Left cardiac atrium (tissue), 4 donors: Measurements from ENCODE around the gene ST8SIA1. TPM values are rescaled to one million over a fixed set of nuclear protein-coding genes. Genes with fewer than 3 reads are reported as not detected.

Experiments used
- ATAC-seq, 2 donors: fragments of 200-7000 bp; cut with Tn5 transposase; one replicate each; pipeline ENCODE4 v1.9.1; 2020; ENCODE audit warnings: mild to moderate bottlenecking in 2 of 2, moderate library complexity in 2 of 2
- DNase-seq: peaks from one replicate; pipeline ENCODE4 v3.0.0-alpha.2; 2020
- intact Hi-C, 2 donors: fragments of 100-400 bp; cut with DNase I; formaldehyde crosslinking; loops; one replicate each; pipeline versions ENCODE4 v1.14.1 to v1.15.1; 2022 to 2023
- total RNA-seq, 2 donors: library from RNA; stranded (reverse); fragmentation: NEBNext Ultra II Directional; extraction: Animal tissue kit (Norgen Biotek cat#: 25700); gene quantifications; one replicate each; pipeline ENCODE4 v1.2.1, GENCODE V29; 2021
- donor health status: DM: no; HTN: yes; CAD: no.
- donor health status: DM: no; HTN: yes; CAD: no; lungs with severe emphysema.
- donor health status: DM: yes; HTN: yes; CAD: no.
- donor health status: Dilated cardiomyopathy.

Gene ST8SIA1
- total RNA-seq, 2 donors from 2014 or later = 3.0 to 6.9 TPM

DNA sequence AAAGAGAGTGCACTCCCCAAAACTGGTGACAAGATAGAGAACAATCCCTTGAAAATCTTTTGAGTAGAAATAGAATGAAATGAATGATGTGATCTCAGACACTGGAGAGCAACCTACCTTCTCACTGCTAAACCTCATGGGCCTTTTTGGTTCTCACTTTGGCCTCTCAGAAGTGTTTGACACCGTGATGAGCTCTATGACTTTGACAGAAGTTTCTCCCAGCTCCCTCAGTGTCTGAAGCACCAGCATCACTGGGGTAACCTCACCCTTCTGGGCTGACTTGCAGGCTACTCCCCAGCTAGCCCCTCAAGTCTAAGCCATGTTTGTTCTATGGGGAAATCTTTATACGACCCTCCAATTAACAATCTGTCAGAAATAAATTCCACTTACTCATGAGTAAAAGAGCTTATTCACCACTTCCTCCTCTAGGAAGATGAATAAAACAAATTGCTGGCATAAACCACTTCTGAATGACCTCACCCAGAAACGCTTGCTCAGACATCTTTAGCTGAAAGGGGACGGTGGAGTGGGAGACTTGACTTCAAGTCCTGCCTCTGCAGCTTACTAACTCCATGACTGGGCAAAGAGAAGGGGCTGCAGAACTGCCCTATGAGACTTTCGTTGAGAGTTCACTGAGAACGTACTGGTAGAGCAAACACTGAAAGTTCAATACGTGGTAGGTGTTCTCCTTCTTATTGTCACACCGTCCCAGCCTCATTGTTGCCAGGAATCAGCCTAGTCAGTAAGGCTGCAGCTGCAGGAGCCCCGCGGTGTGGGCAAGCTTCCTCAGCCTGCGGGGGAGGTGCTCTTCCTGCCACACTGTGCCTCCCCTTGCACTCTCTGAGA is 46.5 kb downstream of the ST8SIA1 start:
- peak in 1 of 2 donors; percentile 61 for ATAC-seq

DNA sequence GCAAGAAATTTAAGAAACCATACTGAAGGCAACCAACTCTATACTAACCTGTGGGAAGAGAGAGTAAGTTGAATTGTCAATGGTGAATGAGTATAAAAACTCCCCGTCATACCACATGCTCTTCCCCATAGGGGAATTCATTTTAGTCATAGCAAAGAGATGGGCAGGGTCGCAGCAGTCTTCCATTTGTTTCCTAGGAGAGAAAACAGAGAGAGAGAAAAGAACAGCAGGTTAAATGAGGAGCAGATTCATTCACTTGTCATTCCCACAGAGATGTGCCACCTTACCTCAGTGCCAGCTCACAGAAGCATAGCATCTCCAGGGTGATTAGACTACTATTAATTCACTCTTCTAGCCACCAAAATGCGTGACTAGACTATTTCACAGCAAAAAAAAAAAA is 47.4 kb downstream of the ST8SIA1 start:
- DNase-seq = no peak
- intact Hi-C loops = no loop called here
- no peak for ATAC-seq

More for the DNA sequence above, 46.5 kb downstream of the ST8SIA1 start:
- no peak for DNase-seq
- intact Hi-C loops = no loop called here

GRCh38 chr12:22286569-22286968 is 47.9 kb downstream of the ST8SIA1 start:
- ATAC-seq (peak in 1 of 2 donors; percentile 60), DNase-seq (no peak)
- intact Hi-C loops = no loop called here

DNA sequence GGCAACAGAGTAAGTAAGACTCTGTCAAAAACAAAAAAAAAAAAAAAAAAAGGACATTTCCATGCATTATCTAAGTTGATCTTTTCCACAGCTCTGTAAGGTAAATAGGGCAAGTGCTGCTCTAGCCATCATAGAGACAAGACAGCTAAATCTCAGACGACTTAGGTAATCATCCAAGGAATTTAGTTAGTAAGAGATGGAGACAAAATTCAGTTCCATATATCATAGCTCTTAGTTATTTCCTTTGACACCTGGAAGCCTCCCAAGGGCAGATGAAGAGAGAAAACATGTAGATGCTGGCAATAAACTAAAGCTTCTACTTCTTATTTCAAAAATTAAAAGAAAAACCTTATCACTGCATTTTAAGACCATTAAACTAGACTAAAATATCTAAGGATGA is 48.7 kb downstream of the ST8SIA1 start:
- intact Hi-C loops = no loop called here
- no peak for DNase-seq
- ATAC-seq = no peak

- intact Hi-C loops = no loop called here
- DNase-seq (no peak), ATAC-seq (no peak)
These were observed 49.6 kb downstream of the ST8SIA1 start for GRCh38 chr12:22284871-22285270.

- DNase-seq = no peak
- intact Hi-C loops = no loop called here
- ATAC-seq = no peak
These were observed 51.0 kb downstream of the ST8SIA1 start for GRCh38 chr12:22283508-22283907.

DNA sequence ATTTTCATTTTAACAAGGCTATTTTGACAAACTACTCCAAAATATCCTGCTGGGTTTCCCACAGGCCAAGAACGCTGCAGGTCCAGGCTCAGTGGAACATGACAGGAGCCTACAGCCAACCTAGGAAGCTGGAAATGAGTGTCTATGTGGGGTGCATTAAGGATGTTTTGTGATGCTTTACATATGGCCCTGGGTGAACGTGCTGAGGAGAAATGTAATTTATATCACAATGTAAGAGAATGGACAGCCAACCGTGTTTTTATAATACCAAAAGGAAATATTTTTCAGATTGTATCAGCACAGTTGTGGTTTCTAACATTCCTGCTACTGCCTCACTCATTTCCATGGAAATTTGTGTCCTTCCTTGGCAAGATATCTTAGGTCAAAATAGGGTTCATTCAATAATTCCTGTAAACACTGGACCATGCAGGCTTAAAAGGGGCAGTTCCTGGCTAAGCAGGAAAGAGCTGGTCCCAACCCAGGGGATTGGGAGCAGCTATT is 51.5 kb downstream of the ST8SIA1 start:
- ATAC-seq = peak; percentile 58 to 67
- DNase-seq = no peak
- intact Hi-C loops = no loop called here

- DNase-seq (no peak), ATAC-seq (peak; percentile 68 to 76)
- intact Hi-C loops = no loop called here
These were observed 52.2 kb downstream of the ST8SIA1 start for GRCh38 chr12:22282283-22282682.

- intact Hi-C loops = no loop called here
- ATAC-seq = no peak
- DNase-seq = no peak
These were observed 57.6 kb downstream of the ST8SIA1 start for GRCh38 chr12:22276867-22277266.

GRCh38 chr12:22276313-22276712 is 58.2 kb downstream of the ST8SIA1 start:
- intact Hi-C loops = no loop called here
- DNase-seq (no peak), ATAC-seq (no peak)

DNA sequence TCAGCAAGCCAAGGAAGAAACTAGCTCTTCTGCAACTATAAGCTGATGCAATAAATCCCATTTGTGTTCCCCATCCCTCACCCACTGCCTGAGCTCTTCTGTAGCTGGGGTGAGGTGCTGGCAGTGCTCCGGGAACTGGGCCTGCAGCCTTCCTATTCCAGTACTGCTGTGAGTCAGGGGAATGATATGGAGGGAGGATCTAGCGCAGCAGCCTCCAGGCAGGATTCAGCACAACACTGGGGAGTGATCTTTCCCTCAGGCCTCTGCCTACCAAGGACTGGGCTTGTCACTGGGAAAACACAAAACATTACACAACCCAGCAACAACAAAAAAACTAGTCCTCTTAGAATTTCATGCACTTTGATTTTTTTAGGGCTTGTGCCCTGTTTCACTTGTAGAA is 58.7 kb downstream of the ST8SIA1 start:
- ATAC-seq = peak; percentile 97 to 99
- intact Hi-C loops = no loop called here
- peak; percentile 86 for DNase-seq

DNA sequence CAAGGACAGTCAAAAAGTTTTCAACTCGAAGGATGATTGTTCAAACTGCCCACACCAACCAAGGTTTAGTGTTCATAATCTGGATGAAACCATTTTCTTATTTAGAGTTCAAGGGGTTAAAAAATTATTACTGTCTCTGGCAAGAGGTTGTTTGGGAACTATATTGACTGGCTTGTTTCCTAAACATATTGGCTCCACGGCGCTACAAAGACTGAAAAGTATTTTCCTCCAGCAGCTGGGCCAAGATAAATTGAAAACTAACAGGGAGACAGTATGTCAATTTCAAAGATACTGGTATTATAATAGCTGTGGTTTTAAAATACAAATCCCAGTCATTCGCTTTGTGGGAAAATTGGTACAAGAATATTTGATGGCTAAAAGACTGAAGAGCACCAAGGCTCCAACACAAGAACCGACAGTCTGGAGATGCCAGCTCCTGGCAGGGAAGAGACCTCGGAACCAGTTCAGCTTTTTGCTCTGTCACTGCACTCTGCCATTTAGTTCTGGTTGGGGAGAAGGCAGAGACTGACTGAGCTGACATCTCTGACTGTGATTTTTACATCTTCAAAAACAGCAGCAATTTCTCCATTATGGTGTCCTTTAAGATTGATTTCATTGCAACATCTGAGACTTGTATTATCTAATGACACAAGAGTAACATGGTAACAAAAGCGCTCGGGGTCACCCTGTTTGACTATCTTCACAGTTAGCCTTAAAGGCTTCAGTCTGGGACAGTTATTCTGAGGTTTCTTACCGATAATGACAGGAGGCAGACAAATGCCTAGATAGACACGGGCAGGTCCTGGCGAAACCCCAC is 62.0 kb downstream of the ST8SIA1 start:
- intact Hi-C loops = no loop called here
- no peak for ATAC-seq
- no peak for DNase-seq

GRCh38 chr12:22271023-22271422 is 63.5 kb downstream of the ST8SIA1 start:
- intact Hi-C loops = no loop called here
- DNase-seq = no peak
- peak in 1 of 2 donors; percentile 53 for ATAC-seq

GRCh38 chr12:22268973-22269372 is 65.5 kb downstream of the ST8SIA1 start:
- intact Hi-C loops = no loop called here
- peak in 1 of 2 donors; percentile 50 for ATAC-seq
- no peak for DNase-seq

- intact Hi-C loops = no loop called here
- DNase-seq = no peak
These were observed 66.1 kb downstream of the ST8SIA1 start for GRCh38 chr12:22268406-22268805.

DNA sequence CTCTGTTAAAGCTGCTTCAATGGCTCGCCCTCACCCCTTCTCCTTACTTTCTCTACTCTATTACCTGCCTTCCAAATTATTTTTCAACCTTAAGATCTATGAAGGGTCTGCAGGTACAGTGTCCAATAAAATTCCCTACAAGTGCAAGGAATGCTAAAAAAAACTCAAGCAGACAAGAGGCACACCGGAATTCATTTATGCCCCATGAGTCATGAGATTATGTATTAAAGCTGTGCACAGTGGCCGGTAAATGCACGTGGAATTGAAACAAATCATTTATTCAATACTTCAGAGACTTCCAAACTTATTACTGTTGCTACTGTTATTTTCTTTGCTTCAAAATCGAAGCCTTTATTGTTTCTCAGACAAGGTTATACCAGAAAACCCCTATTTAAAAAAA is 68.4 kb downstream of the ST8SIA1 start:
- no peak for ATAC-seq
- DNase-seq = no peak
- intact Hi-C loops = no loop called here

More at GRCh38 chr12:22268406-22268805, 66.1 kb downstream of the ST8SIA1 start:
- ATAC-seq = no peak

DNA sequence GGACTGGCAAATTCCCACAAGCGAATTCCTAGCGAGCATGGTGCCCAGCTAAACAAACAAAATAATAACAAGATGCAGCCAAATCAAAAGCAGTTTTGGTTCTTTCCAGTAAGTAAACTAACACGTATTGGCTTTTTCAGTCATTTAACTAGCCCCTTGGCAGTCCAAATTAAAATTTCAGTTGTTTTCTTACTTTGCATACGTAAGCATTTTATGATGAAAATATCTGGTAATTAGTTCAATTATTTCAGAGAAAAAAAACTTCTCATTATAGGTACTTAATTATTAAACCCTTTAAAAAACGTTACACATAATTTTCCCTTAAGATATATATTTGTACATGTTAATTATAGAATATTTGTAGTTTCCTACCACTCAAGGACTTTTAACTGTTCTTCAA is 70.1 kb downstream of the ST8SIA1 start:
- DNase-seq (no peak), ATAC-seq (no peak)
- intact Hi-C loops = no loop called here

- peak in 1 of 2 donors; percentile 22 for ATAC-seq
These were observed 72.2 kb downstream of the ST8SIA1 start for GRCh38 chr12:22262309-22262708.

GRCh38 chr12:22257100-22257499 is 77.4 kb downstream of the ST8SIA1 start:
- ATAC-seq = no peak

More at GRCh38 chr12:22262309-22262708, 72.2 kb downstream of the ST8SIA1 start:
- intact Hi-C loops = no loop called here
- DNase-seq = no peak

GRCh38 chr12:22256605-22257004 is 77.9 kb downstream of the ST8SIA1 start:
- intact Hi-C loops = no loop called here
- ATAC-seq = peak in 1 of 2 donors; percentile 22
- no peak for DNase-seq

More at GRCh38 chr12:22257100-22257499, 77.4 kb downstream of the ST8SIA1 start:
- no peak for DNase-seq
- intact Hi-C loops = no loop called here
